Adrenal gland (tissue), 5 donors: Measurements from ENCODE around the gene C1QTNF1.

ENCODE experiments used
- CTCF ChIP-seq, 6 experiments: fragments of 450-650 bp in 4 of 6; fragments of 200-600 bp in 2 of 6; sonication (generic) in 1 of 6; IDR thresholded peaks; 1 replicate in 5 of 6; 2 replicates in 1 of 6; pipeline versions ENCODE4 v1.5.1 to v1.8.0; 2016 to 2021; ENCODE audit warnings: antibody characterized with exemption in 6 of 6, mild to moderate bottlenecking in 2 of 6, moderate library complexity in 1 of 6
- POLR2A ChIP-seq, 2 donors: fragments of 450-650 bp; IDR thresholded peaks; one replicate each; pipeline ENCODE4 v1.6.1; 2017; ENCODE audit warnings: antibody characterized with exemption in 2 of 2, mild to moderate bottlenecking in 2 of 2, moderate library complexity in 1 of 2
- donor health status: DM: no; HTN: no; CAD: no.

GRCh38 chr17:79014158-79014758 lies 9.7 kb upstream of the C1QTNF1 start:
- TF ChIP-seq POLR2A (IDR thresholded peaks at IDR 0.05) (no peak), CTCF (IDR thresholded peaks at IDR 0.05) (no peak)
